Liver (tissue), 9 donors: ENCODE results near the gene AP2S1. TPM values are rescaled to one million over a fixed set of nuclear protein-coding genes. Genes with fewer than 3 reads are reported as not detected.
A peak's percentile ranks its signal among the peaks of the same experiment; 100 is the strongest.
"Not testable (repeated sequence)": the region's sequence is repeated elsewhere in the genome, so short reads cannot be mapped to it uniquely, and the experiment has no call there.

ENCODE experiments used
- DNase-seq: peaks from one replicate; pipeline ENCODE4 v3.0.0-alpha.2; 2017; ENCODE audit warnings: low spot score
- H3K27ac ChIP-seq, 2 donors: one replicate each; pipeline ENCODE4 v1.7.0; 2013; ENCODE audit warnings: inconsistent platforms in 2 of 2, low read length in 2 of 2, control low read depth in 1 of 2, low read depth in 1 of 2, mild to moderate bottlenecking in 1 of 2
- H3K27me3 ChIP-seq, 4 donors: one replicate each; pipeline versions ENCODE4 v1.6.1 to v1.7.0; 2013; ENCODE audit warnings: low read length in 3 of 4, inconsistent platforms in 1 of 4, mild to moderate bottlenecking in 1 of 4, moderate library complexity in 1 of 4; ENCODE audit not compliant: control insufficient read depth in 4 of 4, insufficient read depth in 4 of 4
- H3K36me3 ChIP-seq, 4 donors: one replicate each; pipeline versions ENCODE4 v1.6.1 to v1.7.0; 2013; ENCODE audit warnings: low read length in 3 of 4, mild to moderate bottlenecking in 3 of 4, low read depth in 1 of 4, moderate library complexity in 1 of 4; ENCODE audit not compliant: control insufficient read depth in 4 of 4, insufficient read depth in 3 of 4
- H3K4me1 ChIP-seq, 4 donors: one replicate each; pipeline versions ENCODE4 v1.6.1 to v1.7.0; 2013; ENCODE audit warnings: low read length in 3 of 4, mild to moderate bottlenecking in 3 of 4, moderate library complexity in 1 of 4; ENCODE audit not compliant: control insufficient read depth in 4 of 4, insufficient read depth in 4 of 4
- H3K4me3 ChIP-seq, 3 donors: one replicate each; pipeline versions ENCODE4 v1.6.1 to v1.7.0; 2013; ENCODE audit warnings: low read length in 3 of 3, control low read depth in 1 of 3, low read depth in 1 of 3, mild to moderate bottlenecking in 1 of 3
- H3K9ac ChIP-seq, 2 donors: one replicate each; pipeline ENCODE4 v1.7.0; 2013; ENCODE audit warnings: low read length in 2 of 2, mild to moderate bottlenecking in 2 of 2, moderate library complexity in 2 of 2, control low read depth in 1 of 2, low read depth in 1 of 2
- H3K9me3 ChIP-seq, 4 donors: one replicate each; pipeline versions ENCODE4 v1.6.1 to v1.7.0; 2013; ENCODE audit warnings: low read length in 3 of 4; ENCODE audit not compliant: control insufficient read depth in 4 of 4
- EGR1 ChIP-seq, 2 donors: IDR thresholded peaks; 2 replicates each; pipeline ENCODE4 v1.6.1; 2016 to 2018; ENCODE audit warnings: antibody characterized with exemption in 2 of 2, low read depth in 2 of 2
- FOXA1 ChIP-seq: IDR thresholded peaks from 2 replicates; pipeline ENCODE4 v1.6.1; 2016; ENCODE audit warnings: antibody characterized with exemption
- FOXA2 ChIP-seq: IDR thresholded peaks from 2 replicates; pipeline ENCODE4 v1.6.1; 2016; ENCODE audit warnings: antibody characterized with exemption
- HNF4A ChIP-seq, 2 donors: conservative IDR thresholded peaks; 2 replicates each; pipeline ENCODE4 v1.6.1; 2016; ENCODE audit warnings: antibody characterized with exemption in 2 of 2, mild to moderate bottlenecking in 2 of 2
- HNF4G ChIP-seq: IDR thresholded peaks from 2 replicates; pipeline ENCODE4 v1.6.1; 2016; ENCODE audit warnings: antibody characterized with exemption
- JUND ChIP-seq, 2 donors: IDR thresholded peaks; 2 replicates each; pipeline ENCODE4 v1.6.1; 2016; ENCODE audit warnings: antibody characterized with exemption in 2 of 2
- RAD21 ChIP-seq, 2 donors: IDR thresholded peaks; 2 replicates each; pipeline ENCODE4 v1.6.1; 2016; ENCODE audit warnings: antibody characterized with exemption in 2 of 2, mild to moderate bottlenecking in 2 of 2
- REST ChIP-seq: IDR thresholded peaks from 2 replicates; pipeline ENCODE4 v1.6.1; 2016; ENCODE audit warnings: antibody characterized with exemption, mild to moderate bottlenecking
- RXRA ChIP-seq, 2 donors: IDR thresholded peaks; 2 replicates each; pipeline ENCODE4 v1.6.1; 2017 to 2018; ENCODE audit warnings: antibody characterized with exemption in 2 of 2, mild to moderate bottlenecking in 1 of 2
- SP1 ChIP-seq: IDR thresholded peaks from 2 replicates; pipeline ENCODE4 v1.6.1; 2018; ENCODE audit warnings: antibody characterized with exemption, mild to moderate bottlenecking
- TAF1 ChIP-seq: conservative IDR thresholded peaks from 2 replicates; pipeline ENCODE4 v1.6.1; 2016; ENCODE audit warnings: antibody characterized with exemption, mild to moderate bottlenecking
- YY1 ChIP-seq: IDR thresholded peaks from 2 replicates; pipeline ENCODE4 v1.6.1; 2016; ENCODE audit warnings: antibody characterized with exemption, mild to moderate bottlenecking
- WGBS: extraction: QIAGEN DNeasy Blood & Tissue Kit; methylation state at CpG from one replicate; pipeline ENCODE4 v1.1.7; 2013; 5-methylcytosine and 5-hydroxymethylcytosine counted together
- polyA plus RNA-seq, 2 donors: library from polyadenylated mRNA; stranded (reverse) in 1 of 2; unstranded in 1 of 2; fragments of 200-250 nt in 1 of 2; fragments of >200 nt in 1 of 2; fragmentation: Nextera tagmentation in 1 of 2; extraction: Ambion mirVana in 1 of 2; gene quantifications; one replicate each; pipeline versions ENCODE4 v1.2.1 to v1.2.3, GENCODE V29; 2013 to 2015
- total RNA-seq, 2 donors: library from RNA; depleted of rRNA; stranded (reverse); fragments of >200 nt; gene quantifications; one replicate each; pipeline ENCODE4 v1.2.3, GENCODE V29; 2014
- TF ChIP-seq, protein P1 (sequence below): IDR thresholded peaks from 2 replicates; pipeline ENCODE4 v1.6.1; 2016; ENCODE audit warnings: antibody characterized with exemption
- TF ChIP-seq, protein P2 (sequence below): IDR thresholded peaks from 2 replicates; pipeline ENCODE4 v1.6.1; 2016; ENCODE audit warnings: antibody characterized with exemption
- donor health status: healthy.
- donor health status: healthy.
- donor health status: healthy.
- donor health status: healthy.
- donor health status: healthy.

AP2S1 gene
- total and polyA plus RNA-seq, 4 donors: 28.3 to 168 (median 79.0) TPM

- TF ChIP-seq, protein P1, sequence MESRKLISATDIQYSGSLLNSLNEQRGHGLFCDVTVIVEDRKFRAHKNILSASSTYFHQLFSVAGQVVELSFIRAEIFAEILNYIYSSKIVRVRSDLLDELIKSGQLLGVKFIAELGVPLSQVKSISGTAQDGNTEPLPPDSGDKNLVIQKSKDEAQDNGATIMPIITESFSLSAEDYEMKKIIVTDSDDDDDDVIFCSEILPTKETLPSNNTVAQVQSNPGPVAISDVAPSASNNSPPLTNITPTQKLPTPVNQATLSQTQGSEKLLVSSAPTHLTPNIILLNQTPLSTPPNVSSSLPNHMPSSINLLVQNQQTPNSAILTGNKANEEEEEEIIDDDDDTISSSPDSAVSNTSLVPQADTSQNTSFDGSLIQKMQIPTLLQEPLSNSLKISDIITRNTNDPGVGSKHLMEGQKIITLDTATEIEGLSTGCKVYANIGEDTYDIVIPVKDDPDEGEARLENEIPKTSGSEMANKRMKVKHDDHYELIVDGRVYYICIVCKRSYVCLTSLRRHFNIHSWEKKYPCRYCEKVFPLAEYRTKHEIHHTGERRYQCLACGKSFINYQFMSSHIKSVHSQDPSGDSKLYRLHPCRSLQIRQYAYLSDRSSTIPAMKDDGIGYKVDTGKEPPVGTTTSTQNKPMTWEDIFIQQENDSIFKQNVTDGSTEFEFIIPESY: peak; percentile 85
- TF ChIP-seq TAF1 (peak; percentile 95), FOXA1 (peak; percentile 83)
Observed at GRCh38 chr19:46856062-46857022, 5.7 kb upstream of the AP2S1 start (continued).

- not testable (repeated sequence) for H3K36me3 ChIP-seq, H3K9me3 ChIP-seq, H3K27me3 ChIP-seq, H3K9ac ChIP-seq, H3K4me3 ChIP-seq, DNase-seq
- WGBS: 77% methylated on average over 13 of the region's 13 CpGs
- Histone ChIP-seq H3K4me1 (peaks cover 25 to 50% (median 38%) of the 10 kb centered on the region in 4 donors), H3K27ac (peak overlapping the region; percentile 81 to 96)
Observed at GRCh38 chr19:46854698-46855097, 4.1 kb upstream of the AP2S1 start.

DNA sequence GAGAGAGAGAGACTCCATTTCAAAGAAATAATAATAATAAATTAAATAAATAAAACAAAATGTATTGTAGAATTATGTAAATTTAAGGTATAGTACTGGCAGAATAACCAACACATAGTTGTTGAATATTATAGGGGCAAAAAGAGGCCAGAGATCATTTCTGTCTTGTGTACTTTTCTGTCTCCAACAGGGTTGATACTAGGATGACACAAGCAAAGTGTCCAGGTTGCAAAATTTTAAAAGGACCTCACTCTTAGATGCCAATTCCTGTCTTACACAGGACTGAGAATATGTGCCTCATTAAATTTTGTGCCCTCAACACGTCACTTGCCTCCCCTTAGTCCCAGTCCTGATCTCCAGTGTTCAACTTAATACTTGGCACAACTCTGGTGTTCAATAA is 2.2 kb upstream of the AP2S1 start:
- 37% methylated on average over 1 of the region's 1 CpG for WGBS
- TF ChIP-seq RAD21 (IDR thresholded peaks at IDR 0.05) (peak in 1 of 2 donors; percentile 17), TAF1 (no peak), SP1 (peak; percentile 69), REST (peak; percentile 48), FOXA1 (peak; percentile 44), YY1 (no peak), RXRA (IDR thresholded peaks at IDR 0.05) (peak; percentile 57 to 70), FOXA2 (peak; percentile 83), JUND (IDR thresholded peaks at IDR 0.05) (peak in 1 of 2 donors; percentile 43), HNF4G (peak; percentile 23), HNF4A (conservative IDR thresholded peaks at IDR 0.05) (peak; percentile 65 to 70), EGR1 (IDR thresholded peaks at IDR 0.05; ENCODE audit: low read depth in 2 of 2) (no peak)
- TF ChIP-seq, protein P2, sequence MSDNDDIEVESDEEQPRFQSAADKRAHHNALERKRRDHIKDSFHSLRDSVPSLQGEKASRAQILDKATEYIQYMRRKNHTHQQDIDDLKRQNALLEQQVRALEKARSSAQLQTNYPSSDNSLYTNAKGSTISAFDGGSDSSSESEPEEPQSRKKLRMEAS: peak; percentile 47
- peak overlapping the region in 1 of 2 donors; percentile 49 for H3K9ac ChIP-seq
- no peaks in the 10 kb centered on the region for H3K27me3 ChIP-seq
- H3K36me3 ChIP-seq: no peaks in the 10 kb centered on the region
- H3K27ac ChIP-seq: peak overlapping the region; percentile 81 to 90
- H3K4me1 ChIP-seq: peaks cover 21 to 53% (median 40%) of the 10 kb centered on the region in 4 donors
- no peak for DNase-seq
- H3K9me3 ChIP-seq: no peaks in the 10 kb centered on the region
- no peak overlapping the region for H3K4me3 ChIP-seq
